IMR-90 (cell line): ENCODE results near the gene MYORG. TPM values are rescaled to one million over a fixed set of nuclear protein-coding genes. Genes with fewer than 3 reads are reported as not detected.

Experiments used
- ATAC-seq: fragments of 200-7000 bp; cut with Tn5 transposase; 2 replicates; pipeline ENCODE4 v1.9.1; 2020; ENCODE audit warnings: low read depth, mild to moderate bottlenecking, moderate library complexity
- BruUV-seq: library from RNA; stranded (reverse); fragments of 400-500 nt; replicated peaks from 2 replicates; lab custom pipeline; 2021; lab: Mats Ljungman, UMichigan
- CTCF ChIA-PET: fragments of 300-600 bp; formaldehyde crosslinking; extraction: SDS; loops from one replicate; lab custom pipeline; 2021; ENCODE audit warnings: antibody characterized with exemption; lab: Yijun Ruan, JAX
- POLR2A ChIA-PET: fragments of 300-600 bp; sonication (Branson Sonifier 250); formaldehyde crosslinking; loops from one replicate; lab custom pipeline; 2022; ENCODE audit warnings: antibody characterized with exemption; ENCODE audit not compliant: unreplicated experiment; lab: Charles Lee
- DNase-seq: peaks from one replicate; pipeline ENCODE4 v3.0.0; 2013
- H2AFZ ChIP-seq: replicated peaks from 2 replicates; pipeline ENCODE3; 2013; ENCODE audit warnings: low read length, mild to moderate bottlenecking; ENCODE audit not compliant: poor library complexity
- H2AK5ac ChIP-seq: 2 replicates; pipeline ENCODE4 v1.6.1; 2013; ENCODE audit warnings: low read depth, low read length, inconsistent platforms
- H2AK9ac ChIP-seq: replicated peaks from 2 replicates; pipeline ENCODE3; 2013; ENCODE audit warnings: mild to moderate bottlenecking, low read depth, low read length, moderate library complexity; ENCODE audit not compliant: poor library complexity
- H2BK120ac ChIP-seq: 2 replicates; pipeline ENCODE4 v1.6.1; 2013; ENCODE audit warnings: low read depth, low read length, inconsistent platforms
- H2BK15ac ChIP-seq: 3 replicates; pipeline ENCODE4 v1.6.1; 2013; ENCODE audit warnings: low read depth, low read length, inconsistent platforms
- H2BK20ac ChIP-seq: 2 replicates; pipeline ENCODE4 v1.6.1; 2013; ENCODE audit warnings: low read depth, mild to moderate bottlenecking, inconsistent platforms, low read length, moderate library complexity
- H2BK5ac ChIP-seq: 2 replicates; pipeline ENCODE4 v1.6.1; 2013; ENCODE audit warnings: mild to moderate bottlenecking, low read depth, low read length, inconsistent platforms; ENCODE audit not compliant: poor library complexity, severe bottlenecking
- H3K14ac ChIP-seq: replicated peaks from 2 replicates; pipeline ENCODE4 v1.6.1; 2013; ENCODE audit warnings: low read depth, low read length, inconsistent platforms
- H3K18ac ChIP-seq: 2 replicates; pipeline ENCODE4 v1.6.1; 2013; ENCODE audit warnings: low read depth, low read length, control low read depth
- H3K23ac ChIP-seq: 2 replicates; pipeline ENCODE4 v1.6.1; 2013; ENCODE audit warnings: low read depth, low read length, inconsistent platforms
- H3K27ac ChIP-seq: 2 replicates; pipeline ENCODE4 v1.5.1; 2013; ENCODE audit warnings: mild to moderate bottlenecking, control low read depth, low read length; ENCODE audit not compliant: insufficient read depth
- H3K27me3 ChIP-seq: 2 replicates; pipeline ENCODE4 v1.6.1; 2013; ENCODE audit warnings: low read length; ENCODE audit not compliant: control insufficient read depth, insufficient read depth
- H3K36me3 ChIP-seq: 2 replicates; pipeline ENCODE4 v1.6.1; 2013; ENCODE audit warnings: low read length, mixed read lengths; ENCODE audit not compliant: control insufficient read depth, insufficient read depth
- H3K4ac ChIP-seq: 2 replicates; pipeline ENCODE4 v1.6.1; 2013; ENCODE audit warnings: low read depth, low read length, inconsistent platforms
- H3K4me1 ChIP-seq: 2 replicates; pipeline ENCODE4 v1.6.1; 2013; ENCODE audit warnings: low read length, mixed read lengths; ENCODE audit not compliant: control insufficient read depth, insufficient read depth
- H3K4me2 ChIP-seq: 2 replicates; pipeline ENCODE4 v1.6.1; 2013; ENCODE audit warnings: low read depth, mild to moderate bottlenecking, control low read depth, low read length, moderate library complexity
- H3K4me3 ChIP-seq: 2 replicates; pipeline ENCODE4 v1.5.1; 2013; ENCODE audit warnings: low read depth, mild to moderate bottlenecking, control low read depth, low read length, moderate library complexity; ENCODE audit not compliant: insufficient read depth
- H3K56ac ChIP-seq: 2 replicates; pipeline ENCODE4 v1.6.1; 2013; ENCODE audit warnings: low read length, inconsistent platforms; ENCODE audit not compliant: insufficient read depth; ENCODE audit errors: extremely low read depth
- H3K79me1 ChIP-seq, 2 experiments: 2 replicates each; pipeline ENCODE4 v1.6.1; 2013; ENCODE audit warnings: low read length in 2 of 2, inconsistent platforms in 1 of 2, low read depth in 1 of 2
- H3K9ac ChIP-seq: 2 replicates; pipeline ENCODE4 v1.6.1; 2013; ENCODE audit warnings: low read depth, low read length, control low read depth
- H3K9me1 ChIP-seq: 2 replicates; pipeline ENCODE4 v1.6.1; 2013; ENCODE audit warnings: low read length, inconsistent platforms; ENCODE audit not compliant: insufficient read depth
- H3K9me3 ChIP-seq: 2 replicates; pipeline ENCODE4 v1.6.1; 2013; ENCODE audit warnings: low read length; ENCODE audit not compliant: control insufficient read depth, insufficient read depth
- H4K20me1 ChIP-seq: 2 replicates; pipeline ENCODE4 v1.6.1; 2013; ENCODE audit warnings: low read length, inconsistent platforms; ENCODE audit not compliant: insufficient read depth
- H4K5ac ChIP-seq: 2 replicates; pipeline ENCODE4 v1.6.1; 2013; ENCODE audit warnings: mild to moderate bottlenecking, low read depth, low read length, control low read depth
- H4K8ac ChIP-seq, 2 experiments: 2 replicates each; pipeline ENCODE4 v1.6.1; 2013; ENCODE audit warnings: low read depth in 2 of 2, low read length in 2 of 2, control low read depth in 1 of 2, inconsistent platforms in 1 of 2
- H4K91ac ChIP-seq: 2 replicates; pipeline ENCODE4 v1.6.1; 2013; ENCODE audit warnings: low read depth, low read length, inconsistent platforms; ENCODE audit not compliant: insufficient read depth
- MAZ ChIP-seq: IDR thresholded peaks from 2 replicates; pipeline ENCODE4 v1.6.1; 2012; ENCODE audit warnings: low read depth, mild to moderate bottlenecking, low read length, improper control_type of control experiment, moderate library complexity, borderline replicate concordance
- WGBS, 2 experiments: methylation state at CpG; one replicate each; pipeline versions ENCODE4 v1.1.5 to v1.1.7; 2013; ENCODE audit warnings: missing lambda C conversion rate in 2 of 2; ENCODE audit not compliant: insufficient read length in 1 of 2; ENCODE audit errors: extremely low coverage in 2 of 2; 5-methylcytosine and 5-hydroxymethylcytosine counted together
- dilution Hi-C: fragments of 300-500 bp; cut with HindIII; formaldehyde crosslinking; loops from one replicate; pipeline ENCODE4 v1.14.3; 2018; ENCODE audit warnings: low sequenced_read_pairs; ENCODE audit not compliant: unreplicated experiment
- in situ Hi-C: fragments of 300-500 bp; cut with MboI; formaldehyde crosslinking; loops from 3 replicates; pipeline ENCODE4 v1.14.3; 2019; ENCODE audit warnings: low sequenced_read_pairs, inconsistent platforms, mixed read lengths
- intact Hi-C: fragments of 100-400 bp; cut with micrococcal nuclease; formaldehyde crosslinking; loops from 2 replicates; pipeline ENCODE4 v1.10.0; 2022
- polyA plus RNA-seq, 3 experiments: library from polyadenylated mRNA; depleted of rRNA; stranded (reverse); fragments of >200 nt; gene quantifications; 2 replicates each; pipeline ENCODE4 v1.2.3, GENCODE V29; 2012; ENCODE audit warnings: low replicate concordance in 1 of 3
- total RNA-seq: library from RNA; depleted of rRNA; stranded (reverse); fragments of >200 nt; gene quantifications from 2 replicates; pipeline ENCODE4 v1.2.3, GENCODE V29; 2012

Gene MYORG
- total and polyA plus RNA-seq, 2 of the 4 experiments (the other 2 are of a cell fraction) = 0.36 to 0.60 TPM

GRCh38 chr9:34386656-34387055 lies 10.0 kb upstream of the MYORG start:
- ChIA-PET POLR2A (no interaction called here), CTCF (no interaction called here)
- no peaks in the 10 kb centered on the region for H4K20me1 ChIP-seq
- H2BK20ac ChIP-seq = no peak overlapping the region
- H3K9ac ChIP-seq = no peak overlapping the region
- no CpG with 5 or more reads among the region's 3 CpGs for WGBS, 2 experiments
- dilution Hi-C loops (no loop called here), in situ Hi-C loops (no loop called here), intact Hi-C loops (no loop called here)
- H3K27me3 ChIP-seq = peaks cover 1% of the 10 kb centered on the region; the same call in 1 of the 2 replicates
- no peaks in the 10 kb centered on the region for H3K9me3 ChIP-seq
- H3K27ac ChIP-seq = no peak overlapping the region
- no peaks in the 10 kb centered on the region for H3K36me3 ChIP-seq
- H2BK120ac ChIP-seq = no peak overlapping the region
- H3K4ac ChIP-seq = no peak overlapping the region
- H2BK5ac ChIP-seq = no peak overlapping the region
- H2AK9ac ChIP-seq = no peak overlapping the region
- no peak overlapping the region for H4K91ac ChIP-seq
- H4K5ac ChIP-seq = no peak overlapping the region
- H2AK5ac ChIP-seq = no peak overlapping the region
- H3K18ac ChIP-seq = no peak overlapping the region
- H3K4me3 ChIP-seq = no peak overlapping the region
- DNase-seq = no peak
- no peak overlapping the region for H2BK15ac ChIP-seq
- H3K4me1 ChIP-seq = no peaks in the 10 kb centered on the region; the same call in 1 of the 2 replicates
- H4K8ac ChIP-seq = no peak overlapping the region
- no peak overlapping the region for H3K56ac ChIP-seq
- no peak overlapping the region for H3K4me2 ChIP-seq
- H2AFZ ChIP-seq = no peak overlapping the region
- BruUV-seq = no TSS peak
- H3K23ac ChIP-seq = no peak overlapping the region
- no peak for TF ChIP-seq MAZ
- no peak overlapping the region for H3K14ac ChIP-seq
- H3K79me1 ChIP-seq = no peaks in the 10 kb centered on the region
- H3K9me1 ChIP-seq = no peaks in the 10 kb centered on the region
- no peak for ATAC-seq
